ENCODE data around the gene PRSS33. TPM values are rescaled to one million over a fixed set of nuclear protein-coding genes. Genes with fewer than 3 reads are reported as not detected.

PRSS33 gene
- total RNA-seq, 1 experiment from 2014 or later = not detected

GRCh38 chr16:2751577-2752034 lies 35.8 kb downstream of the PRSS33 start:
- Histone ChIP-seq H3K14ac (ENCODE audit: insufficient read depth, low read length) (peak overlapping the region; percentile 97; the same call in 1 of the 2 replicates), H3K4ac (ENCODE audit: low read depth, low read length) (no peak overlapping the region; the same call in 1 of the 2 replicates), H2BK5ac (ENCODE audit: insufficient read length, low read length) (no peak overlapping the region), H3K23ac (ENCODE audit: insufficient read length, low read depth, low read length) (no peak overlapping the region), H4K91ac (ENCODE audit: insufficient read length, low read depth, low read length) (peak overlapping the region; percentile 6), H4K20me1 (ENCODE audit: control insufficient read depth, insufficient read depth, insufficient read length) (no peaks in the 10 kb centered on the region), H3K79me2 (ENCODE audit: insufficient read depth, low read length) (peaks cover 34% of the 10 kb centered on the region), H3T11ph (ENCODE audit: low read length) (no peak overlapping the region), H3K4me2 (ENCODE audit: insufficient read depth, insufficient read length, low read length) (peak overlapping the region; percentile 96), H4K5ac (ENCODE audit: insufficient read length, low read depth, low read length) (peak overlapping the region; percentile 93), H3K18ac (ENCODE audit: insufficient read length, low read depth, low read length) (peak overlapping the region; percentile 94), H2BK12ac (ENCODE audit: insufficient read length, low read depth, low read length) (no peak overlapping the region), H4K8ac (replicated peaks; ENCODE audit: insufficient read length, low read depth, low read length) (peak overlapping the region; percentile 86), H3K9ac (ENCODE audit: extremely low read depth, insufficient read length, low read length) (peak overlapping the region; percentile 96), H2BK20ac (ENCODE audit: low read depth, low read length, poor library complexity, severe bottlenecking) (no peak overlapping the region), H3K27ac (ENCODE audit: insufficient read length, low read depth, low read length) (peak overlapping the region; percentile 93), H3K79me1 (ENCODE audit: insufficient read depth, low read depth, low read length, poor library complexity, severe bottlenecking) (peaks cover 2% of the 10 kb centered on the region), H2AK5ac (ENCODE audit: insufficient read length, low read length) (peak overlapping the region; percentile 52), H2AFZ (ENCODE audit: low read length) (no peak overlapping the region), H3K4me1 (ENCODE audit: insufficient read depth, low read length) (peaks cover 3% of the 10 kb centered on the region; the same call in 1 of the 2 replicates), H2BK15ac (ENCODE audit: low read depth, low read length) (no peak overlapping the region), H3K56ac (ENCODE audit: insufficient read length, low read depth, low read length) (peak overlapping the region; percentile 69), H3K23me2 (ENCODE audit: insufficient read length, low read depth, low read length, poor library complexity, severe bottlenecking) (peaks cover 8% of the 10 kb centered on the region), H3K9me3 (ENCODE audit: control insufficient read depth, low read depth, low read length) (no peaks in the 10 kb centered on the region), H2BK120ac (ENCODE audit: low read depth, low read length, poor library complexity, severe bottlenecking) (no peak overlapping the region), H3K27me3 (ENCODE audit: insufficient read depth, low read length) (no peaks in the 10 kb centered on the region)
- Mint-ChIP-seq H3K27me3 (ENCODE audit: low read depth) (peaks cover 2% of the 10 kb centered on the region; the same call in 1 of the 2 replicates), H3K4me3 (peak overlapping the region; percentile 90 to 94), H3K4me1 (peaks cover 35 to 41% of the 10 kb centered on the region in 2 experiments), H3K9me3 (peaks cover 0 to 3% of the 10 kb centered on the region in 2 experiments; a peak in 2 of 5 replicates), H3K36me3 (ENCODE audit: insufficient read depth in 1 of 3, low read depth in 3 of 3) (peaks cover 38 to 45% (median 45%) of the 10 kb centered on the region in 3 experiments), H3K27ac (peak overlapping the region; percentile 99 to 100 (median 99))
- peak; percentile 90 for DNase-seq
- WGBS (ENCODE audit: extremely low coverage, insufficient read length, low lambda C conversion rate) = no CpG with 5 or more reads among the region's 23 CpGs
- no peak for TF ChIP-seq CTCF (conservative IDR thresholded peaks at IDR 0.05)
